VCaP (cell line): ENCODE data around the gene CREM.

Source experiments
- H3K27ac ChIP-seq: fragments of 450-650 bp; 2 replicates; pipeline ENCODE4 v1.5.1; 2017
- TF ChIP-seq, protein P1 (sequence below): fragments of 450-650 bp; conservative IDR thresholded peaks from 2 replicates; pipeline ENCODE4 v1.5.1; 2017; ENCODE audit warnings: mild to moderate bottlenecking, moderate library complexity

The CREM gene

GRCh38 chr10:35135861-35136260 lies 9.2 kb downstream of the CREM start:
- TF ChIP-seq, protein P1, sequence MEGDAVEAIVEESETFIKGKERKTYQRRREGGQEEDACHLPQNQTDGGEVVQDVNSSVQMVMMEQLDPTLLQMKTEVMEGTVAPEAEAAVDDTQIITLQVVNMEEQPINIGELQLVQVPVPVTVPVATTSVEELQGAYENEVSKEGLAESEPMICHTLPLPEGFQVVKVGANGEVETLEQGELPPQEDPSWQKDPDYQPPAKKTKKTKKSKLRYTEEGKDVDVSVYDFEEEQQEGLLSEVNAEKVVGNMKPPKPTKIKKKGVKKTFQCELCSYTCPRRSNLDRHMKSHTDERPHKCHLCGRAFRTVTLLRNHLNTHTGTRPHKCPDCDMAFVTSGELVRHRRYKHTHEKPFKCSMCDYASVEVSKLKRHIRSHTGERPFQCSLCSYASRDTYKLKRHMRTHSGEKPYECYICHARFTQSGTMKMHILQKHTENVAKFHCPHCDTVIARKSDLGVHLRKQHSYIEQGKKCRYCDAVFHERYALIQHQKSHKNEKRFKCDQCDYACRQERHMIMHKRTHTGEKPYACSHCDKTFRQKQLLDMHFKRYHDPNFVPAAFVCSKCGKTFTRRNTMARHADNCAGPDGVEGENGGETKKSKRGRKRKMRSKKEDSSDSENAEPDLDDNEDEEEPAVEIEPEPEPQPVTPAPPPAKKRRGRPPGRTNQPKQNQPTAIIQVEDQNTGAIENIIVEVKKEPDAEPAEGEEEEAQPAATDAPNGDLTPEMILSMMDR = no peak
- H3K27ac ChIP-seq = no peak overlapping the region

DNA sequence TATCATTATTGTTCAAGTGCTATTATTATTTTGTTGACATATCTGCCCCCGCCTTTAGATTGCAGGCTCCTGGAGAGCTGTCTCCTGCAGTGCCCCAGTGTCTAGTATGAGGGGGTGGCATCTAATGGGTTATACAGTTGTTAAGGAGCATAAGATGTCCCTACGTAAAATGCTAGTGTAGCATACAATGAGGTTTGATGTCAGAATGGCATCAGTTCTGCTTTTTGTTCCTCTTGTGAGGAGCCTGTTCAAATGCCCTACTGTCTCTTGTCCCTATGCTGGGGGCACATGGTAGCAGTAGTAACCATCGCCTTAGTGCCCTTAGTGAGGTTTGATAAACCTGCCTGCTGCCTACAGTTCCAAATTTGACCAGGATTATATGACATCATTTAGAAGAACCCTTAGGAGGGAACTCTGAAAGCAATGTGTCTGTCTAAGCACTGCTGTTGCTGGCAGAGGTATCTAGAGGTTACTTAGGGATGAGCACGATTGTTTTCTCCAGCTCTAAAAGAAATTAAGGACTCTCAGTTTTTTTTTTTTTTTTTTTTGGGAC lies 9.7 kb downstream of the CREM start:
- TF ChIP-seq, protein P1 = no peak
- no peak overlapping the region for H3K27ac ChIP-seq

DNA sequence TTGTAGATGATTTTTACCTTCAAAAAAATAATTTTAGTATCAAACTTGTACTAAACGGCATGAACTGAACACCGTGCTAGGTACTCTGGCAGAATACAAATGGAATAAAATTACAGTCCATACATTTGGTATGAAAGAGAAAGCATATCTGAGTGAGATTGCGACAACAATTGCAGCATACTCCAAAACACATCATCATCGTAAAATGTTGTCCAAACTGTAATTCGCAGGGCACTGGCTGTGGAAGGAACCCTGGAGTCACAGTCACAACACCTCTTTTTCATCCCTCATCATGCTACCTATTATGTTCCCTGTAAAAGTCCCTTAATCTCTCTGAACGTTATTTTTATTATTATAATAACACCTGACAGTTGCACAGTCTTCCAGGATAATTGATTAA lies 13.5 kb downstream of the CREM start:
- H3K27ac ChIP-seq = no peak overlapping the region
- TF ChIP-seq, protein P1 = no peak

DNA sequence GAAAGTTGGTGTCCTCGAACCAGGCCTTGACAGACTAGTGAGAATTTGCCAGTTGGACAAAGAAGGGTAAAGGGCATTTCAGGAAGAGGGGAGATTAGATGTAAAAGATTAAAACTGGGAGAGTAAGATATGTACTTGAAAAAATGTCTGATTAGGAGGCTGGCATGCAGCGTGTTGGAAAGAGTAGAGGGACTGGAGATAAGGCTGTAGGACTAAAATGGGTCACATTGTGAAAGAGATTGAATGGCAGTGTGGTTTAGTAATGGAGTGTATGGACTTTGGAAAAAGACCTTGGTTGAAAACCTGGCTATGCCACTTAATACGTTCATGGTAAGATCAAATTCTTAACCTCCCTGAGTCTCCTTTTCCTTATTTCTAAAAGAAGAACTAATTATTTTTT lies 14.1 kb downstream of the CREM start:
- no peak overlapping the region for H3K27ac ChIP-seq
- TF ChIP-seq, protein P1 = no peak

DNA sequence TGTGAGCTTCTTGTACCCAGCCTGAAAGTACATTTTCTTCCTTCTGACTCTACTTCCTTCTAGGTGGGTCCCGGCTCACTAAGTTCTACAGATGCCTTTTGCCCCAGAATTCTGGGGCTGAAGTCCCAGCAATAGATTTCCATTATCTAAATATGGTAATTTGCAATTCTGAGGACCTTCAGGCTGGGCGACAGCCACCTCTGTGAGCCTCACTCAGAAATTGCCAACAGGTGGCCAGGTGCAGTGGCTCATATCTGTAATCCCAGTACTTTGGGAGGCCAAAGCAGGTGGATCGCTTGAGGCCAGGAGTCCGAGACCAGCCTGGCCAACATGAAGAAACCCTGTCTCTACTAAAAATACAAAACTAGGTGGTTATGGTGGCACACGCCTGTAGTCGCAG lies 23.7 kb downstream of the CREM start:
- TF ChIP-seq, protein P1 = no peak
- H3K27ac ChIP-seq = no peak overlapping the region

- TF ChIP-seq, protein P1 = no peak
- peak overlapping the region; percentile 51; the same call in 1 of the 2 replicates for H3K27ac ChIP-seq
Measured at GRCh38 chr10:35152992-35153391, 26.3 kb downstream of the CREM start.

DNA sequence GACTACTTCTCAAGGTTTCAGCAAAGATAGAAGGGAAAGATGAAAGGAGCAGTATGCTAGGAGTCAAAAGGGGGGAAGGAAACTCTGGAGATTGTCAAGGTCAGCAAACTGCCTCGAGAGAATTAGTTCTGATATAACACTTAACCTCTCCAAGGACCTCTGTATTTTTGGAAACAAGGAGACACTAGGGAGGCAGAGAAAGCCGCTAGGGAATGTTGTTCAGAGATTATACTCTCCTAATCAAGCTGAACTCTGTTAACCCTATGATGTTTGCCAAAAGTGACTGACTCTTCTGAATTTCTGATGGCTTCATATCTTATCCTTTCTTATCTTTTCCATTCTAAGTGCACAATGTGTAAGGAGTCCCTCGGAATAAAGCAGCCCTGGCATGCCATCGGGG lies 27.1 kb downstream of the CREM start:
- TF ChIP-seq, protein P1 = no peak
- peak overlapping the region; percentile 51 for H3K27ac ChIP-seq
